HEK293 (cell line): ENCODE results near the gene RIMKLB.

ENCODE experiments used
- CTCF ChIA-PET: fragments of 350-600 bp; formaldehyde crosslinking; extraction: SDS; loops from one replicate; lab custom pipeline; 2021; ENCODE audit warnings: antibody characterized with exemption; lab: Yijun Ruan, JAX
- POLR2A ChIA-PET: fragments of 300-600 bp; formaldehyde crosslinking; extraction: SDS; loops from one replicate; lab custom pipeline; 2020; ENCODE audit warnings: antibody characterized with exemption, inconsistent platforms; lab: Yijun Ruan, JAX
- H3K27ac ChIP-seq: fragments of 200-500 bp; sonication (Bioruptor generic); 2 replicates; pipeline ENCODE4 v1.5.1; 2014; ENCODE audit warnings: low read depth, low read length, control low read depth, inconsistent platforms; ENCODE audit errors: extremely low read depth
- H3K36me3 ChIP-seq, 2 experiments: fragments of 200-500 bp in 1 of 2; sonication (Bioruptor generic) in 1 of 2; 1 replicate in 1 of 2; 2 replicates in 1 of 2; pipeline ENCODE4 v1.5.1; 2014 to 2017; ENCODE audit warnings: inconsistent platforms in 2 of 2, low read length in 2 of 2; ENCODE audit not compliant: control insufficient read depth in 2 of 2, insufficient read depth in 1 of 2
- H3K4me1 ChIP-seq: fragments of 200-500 bp; sonication (Bioruptor generic); 2 replicates; pipeline ENCODE4 v1.5.1; 2014; ENCODE audit warnings: mild to moderate bottlenecking, low read length, inconsistent platforms; ENCODE audit not compliant: control insufficient read depth, insufficient read depth
- H3K4me3 ChIP-seq: 2 replicates; pipeline ENCODE4 v1.5.1; 2011; ENCODE audit warnings: low read depth, mild to moderate bottlenecking, control low read depth, low read length, moderate library complexity
- H3K9me3 ChIP-seq: fragments of 200-500 bp; sonication (Bioruptor generic); 2 replicates; pipeline ENCODE4 v1.5.1; 2014; ENCODE audit warnings: low read depth, low read length, inconsistent platforms; ENCODE audit not compliant: control insufficient read depth, insufficient read depth
- GLIS1 ChIP-seq: fragments of 450-650 bp; formaldehyde crosslinking; IDR thresholded peaks from 2 replicates; pipeline ENCODE4 v1.5.1; 2016; ENCODE audit warnings: missing biosample characterization, missing genetic modification characterization
- ZBTB17 ChIP-seq: fragments of 450-650 bp; formaldehyde crosslinking; IDR thresholded peaks from 2 replicates; pipeline ENCODE4 v1.5.1; 2016; ENCODE audit warnings: missing biosample characterization, missing genetic modification characterization
- ZNF341 ChIP-seq: fragments of 450-650 bp; formaldehyde crosslinking; IDR thresholded peaks from 2 replicates; pipeline ENCODE4; 2016; ENCODE audit warnings: low read depth, missing biosample characterization, missing genetic modification characterization
- ZNF37A ChIP-seq: fragments of 450-650 bp; IDR thresholded peaks from 2 replicates; pipeline ENCODE4 v1.5.1; 2018; ENCODE audit warnings: missing biosample characterization, missing genetic modification characterization
- ZNF558 ChIP-seq: fragments of 450-650 bp; formaldehyde crosslinking; IDR thresholded peaks from 2 replicates; pipeline ENCODE4 v1.5.1; 2016; ENCODE audit warnings: missing biosample characterization, missing genetic modification characterization
- ZNF600 ChIP-seq: fragments of 450-650 bp; formaldehyde crosslinking; IDR thresholded peaks from 2 replicates; pipeline ENCODE4 v1.5.1; 2016; ENCODE audit warnings: missing biosample characterization, missing genetic modification characterization
- ZNF707 ChIP-seq: fragments of 450-650 bp; formaldehyde crosslinking; IDR thresholded peaks from 2 replicates; pipeline ENCODE4 v1.5.1; 2016; ENCODE audit warnings: missing biosample characterization, missing genetic modification characterization
- TF ChIP-seq, protein P1 (sequence below): fragments of 450-650 bp; formaldehyde crosslinking; IDR thresholded peaks from 2 replicates; pipeline ENCODE4 v1.5.1; 2016; ENCODE audit warnings: missing biosample characterization, missing genetic modification characterization
- TF ChIP-seq, protein P2 (sequence below): fragments of 450-650 bp; formaldehyde crosslinking; IDR thresholded peaks from 2 replicates; pipeline ENCODE4 v1.5.1; 2016; ENCODE audit warnings: missing biosample characterization, missing genetic modification characterization
- TF ChIP-seq, protein P3 (sequence below): fragments of 450-650 bp; formaldehyde crosslinking; conservative IDR thresholded peaks from 2 replicates; pipeline ENCODE4 v1.5.1; 2016; ENCODE audit warnings: low read depth, missing biosample characterization, missing genetic modification characterization
- TF ChIP-seq, protein P4 (sequence below): fragments of 450-650 bp; formaldehyde crosslinking; IDR thresholded peaks from 2 replicates; pipeline ENCODE4 v1.5.1; 2016; ENCODE audit warnings: missing biosample characterization, missing genetic modification characterization
- TF ChIP-seq, protein P5 (sequence below): fragments of 450-650 bp; formaldehyde crosslinking; IDR thresholded peaks from 2 replicates; pipeline ENCODE4 v1.5.1; 2017; ENCODE audit warnings: missing biosample characterization, missing genetic modification characterization

RIMKLB gene

DNA sequence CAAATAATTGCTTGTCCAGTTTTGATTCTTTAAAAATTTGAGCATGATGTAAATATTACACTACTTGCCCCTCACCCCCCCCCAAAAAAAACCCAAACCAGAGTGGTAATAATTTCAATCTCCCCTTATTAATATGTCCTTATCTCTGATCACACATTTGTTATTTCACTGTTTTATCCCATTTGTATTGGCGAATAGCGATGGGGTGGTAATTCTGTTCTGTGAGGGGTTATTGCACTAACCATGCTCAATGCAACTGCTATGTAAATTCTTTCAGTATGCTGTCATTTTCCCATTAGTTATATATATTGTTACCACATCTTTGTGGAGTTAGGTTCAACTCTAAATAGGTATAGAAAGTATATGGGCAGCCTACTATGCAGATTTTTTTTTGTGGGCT is 1.1 kb downstream of the RIMKLB start (continued):
- TF ChIP-seq, protein P1, sequence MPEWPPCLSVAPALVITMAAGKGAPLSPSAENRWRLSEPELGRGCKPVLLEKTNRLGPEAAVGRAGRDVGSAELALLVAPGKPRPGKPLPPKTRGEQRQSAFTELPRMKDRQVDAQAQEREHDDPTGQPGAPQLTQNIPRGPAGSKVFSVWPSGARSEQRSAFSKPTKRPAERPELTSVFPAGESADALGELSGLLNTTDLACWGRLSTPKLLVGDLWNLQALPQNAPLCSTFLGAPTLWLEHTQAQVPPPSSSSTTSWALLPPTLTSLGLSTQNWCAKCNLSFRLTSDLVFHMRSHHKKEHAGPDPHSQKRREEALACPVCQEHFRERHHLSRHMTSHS (tag by site-specific recombination): no peak

DNA sequence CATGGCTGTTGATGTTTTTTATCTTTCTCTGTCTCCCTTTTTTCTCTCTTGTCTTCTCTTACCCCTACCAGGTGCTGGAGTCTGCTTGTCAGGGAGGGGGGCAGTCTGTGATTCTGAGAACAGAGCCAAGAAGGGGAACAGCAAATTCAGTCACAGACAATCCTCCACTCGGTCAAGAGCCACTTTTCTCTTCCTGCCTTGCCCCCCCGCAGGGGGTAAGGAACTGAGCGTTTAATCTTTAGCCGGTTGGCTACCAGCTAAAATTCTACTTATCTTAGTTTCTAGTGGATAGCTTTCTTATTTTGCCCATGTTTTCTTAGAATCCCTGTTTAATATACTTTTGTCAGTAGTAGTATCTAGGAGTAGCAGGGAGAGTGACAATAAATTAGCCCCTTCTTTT is 1.9 kb downstream of the RIMKLB start:
- POLR2A ChIA-PET: interaction anchor here (0.5 kb wide), 1 partner anchor 72 kb away, joined by 3 read pairs; no protein-coding TSS in a partner anchor
- no peak overlapping the region for H3K27ac ChIP-seq
- TF ChIP-seq, protein P2, sequence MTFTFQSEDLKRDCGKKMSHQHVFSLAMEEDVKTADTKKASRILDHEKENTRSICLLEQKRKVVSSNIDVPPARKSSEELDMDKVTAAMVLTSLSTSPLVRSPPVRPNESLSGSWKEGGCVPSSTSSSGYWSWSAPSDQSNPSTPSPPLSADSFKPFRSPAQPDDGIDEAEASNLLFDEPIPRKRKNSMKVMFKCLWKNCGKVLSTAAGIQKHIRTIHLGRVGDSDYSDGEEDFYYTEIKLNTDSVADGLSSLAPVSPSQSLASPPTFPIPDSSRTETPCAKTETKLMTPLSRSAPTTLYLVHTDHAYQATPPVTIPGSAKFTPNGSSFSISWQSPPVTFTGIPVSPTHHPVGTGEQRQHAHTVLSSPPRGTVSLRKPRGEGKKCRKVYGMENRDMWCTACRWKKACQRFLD (tag by site-specific recombination): no peak
- TF ChIP-seq GLIS1 (tag by site-specific recombination) (peak; percentile 11; the same call in 1 of the 2 replicates), ZNF558 (tag by site-specific recombination) (no peak), ZNF341 (peak; percentile 53; the same call in 1 of the 2 replicates), ZBTB17 (tag by site-specific recombination) (0 out of 2 replicates have a peak, but pooled peaks have one; percentile 14), ZNF707 (tag by site-specific recombination) (no peak), ZNF600 (tag by site-specific recombination) (no peak), ZNF37A (tag by site-specific recombination) (no peak)
- TF ChIP-seq, protein P3, sequence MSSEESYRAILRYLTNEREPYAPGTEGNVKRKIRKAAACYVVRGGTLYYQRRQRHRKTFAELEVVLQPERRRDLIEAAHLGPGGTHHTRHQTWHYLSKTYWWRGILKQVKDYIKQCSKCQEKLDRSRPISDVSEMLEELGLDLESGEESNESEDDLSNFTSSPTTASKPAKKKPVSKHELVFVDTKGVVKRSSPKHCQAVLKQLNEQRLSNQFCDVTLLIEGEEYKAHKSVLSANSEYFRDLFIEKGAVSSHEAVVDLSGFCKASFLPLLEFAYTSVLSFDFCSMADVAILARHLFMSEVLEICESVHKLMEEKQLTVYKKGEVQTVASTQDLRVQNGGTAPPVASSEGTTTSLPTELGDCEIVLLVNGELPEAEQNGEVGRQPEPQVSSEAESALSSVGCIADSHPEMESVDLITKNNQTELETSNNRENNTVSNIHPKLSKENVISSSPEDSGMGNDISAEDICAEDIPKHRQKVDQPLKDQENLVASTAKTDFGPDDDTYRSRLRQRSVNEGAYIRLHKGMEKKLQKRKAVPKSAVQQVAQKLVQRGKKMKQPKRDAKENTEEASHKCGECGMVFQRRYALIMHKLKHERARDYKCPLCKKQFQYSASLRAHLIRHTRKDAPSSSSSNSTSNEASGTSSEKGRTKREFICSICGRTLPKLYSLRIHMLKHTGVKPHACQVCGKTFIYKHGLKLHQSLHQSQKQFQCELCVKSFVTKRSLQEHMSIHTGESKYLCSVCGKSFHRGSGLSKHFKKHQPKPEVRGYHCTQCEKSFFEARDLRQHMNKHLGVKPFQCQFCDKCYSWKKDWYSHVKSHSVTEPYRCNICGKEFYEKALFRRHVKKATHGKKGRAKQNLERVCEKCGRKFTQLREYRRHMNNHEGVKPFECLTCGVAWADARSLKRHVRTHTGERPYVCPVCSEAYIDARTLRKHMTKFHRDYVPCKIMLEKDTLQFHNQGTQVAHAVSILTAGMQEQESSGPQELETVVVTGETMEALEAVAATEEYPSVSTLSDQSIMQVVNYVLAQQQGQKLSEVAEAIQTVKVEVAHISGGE (tag by site-specific recombination): 0 out of 2 replicates have a peak, but pooled peaks have one; percentile 6
- TF ChIP-seq, protein P4, sequence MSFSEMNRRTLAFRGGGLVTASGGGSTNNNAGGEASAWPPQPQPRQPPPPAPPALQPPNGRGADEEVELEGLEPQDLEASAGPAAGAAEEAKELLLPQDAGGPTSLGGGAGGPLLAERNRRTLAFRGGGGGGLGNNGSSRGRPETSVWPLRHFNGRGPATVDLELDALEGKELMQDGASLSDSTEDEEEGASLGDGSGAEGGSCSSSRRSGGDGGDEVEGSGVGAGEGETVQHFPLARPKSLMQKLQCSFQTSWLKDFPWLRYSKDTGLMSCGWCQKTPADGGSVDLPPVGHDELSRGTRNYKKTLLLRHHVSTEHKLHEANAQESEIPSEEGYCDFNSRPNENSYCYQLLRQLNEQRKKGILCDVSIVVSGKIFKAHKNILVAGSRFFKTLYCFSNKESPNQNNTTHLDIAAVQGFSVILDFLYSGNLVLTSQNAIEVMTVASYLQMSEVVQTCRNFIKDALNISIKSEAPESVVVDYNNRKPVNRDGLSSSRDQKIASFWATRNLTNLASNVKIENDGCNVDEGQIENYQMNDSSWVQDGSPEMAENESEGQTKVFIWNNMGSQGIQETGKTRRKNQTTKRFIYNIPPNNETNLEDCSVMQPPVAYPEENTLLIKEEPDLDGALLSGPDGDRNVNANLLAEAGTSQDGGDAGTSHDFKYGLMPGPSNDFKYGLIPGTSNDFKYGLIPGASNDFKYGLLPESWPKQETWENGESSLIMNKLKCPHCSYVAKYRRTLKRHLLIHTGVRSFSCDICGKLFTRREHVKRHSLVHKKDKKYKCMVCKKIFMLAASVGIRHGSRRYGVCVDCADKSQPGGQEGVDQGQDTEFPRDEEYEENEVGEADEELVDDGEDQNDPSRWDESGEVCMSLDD (tag by site-specific recombination): no peak
- TF ChIP-seq, protein P5, sequence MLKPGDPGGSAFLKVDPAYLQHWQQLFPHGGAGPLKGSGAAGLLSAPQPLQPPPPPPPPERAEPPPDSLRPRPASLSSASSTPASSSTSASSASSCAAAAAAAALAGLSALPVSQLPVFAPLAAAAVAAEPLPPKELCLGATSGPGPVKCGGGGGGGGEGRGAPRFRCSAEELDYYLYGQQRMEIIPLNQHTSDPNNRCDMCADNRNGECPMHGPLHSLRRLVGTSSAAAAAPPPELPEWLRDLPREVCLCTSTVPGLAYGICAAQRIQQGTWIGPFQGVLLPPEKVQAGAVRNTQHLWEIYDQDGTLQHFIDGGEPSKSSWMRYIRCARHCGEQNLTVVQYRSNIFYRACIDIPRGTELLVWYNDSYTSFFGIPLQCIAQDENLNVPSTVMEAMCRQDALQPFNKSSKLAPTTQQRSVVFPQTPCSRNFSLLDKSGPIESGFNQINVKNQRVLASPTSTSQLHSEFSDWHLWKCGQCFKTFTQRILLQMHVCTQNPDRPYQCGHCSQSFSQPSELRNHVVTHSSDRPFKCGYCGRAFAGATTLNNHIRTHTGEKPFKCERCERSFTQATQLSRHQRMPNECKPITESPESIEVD (tag by site-specific recombination): peak; percentile 50
- no peak overlapping the region for H3K4me3 ChIP-seq
- H3K36me3 ChIP-seq: peaks cover 0 to 4% of the 10 kb centered on the region in 2 experiments; a peak in 1 of 3 replicates
- peaks cover 16% of the 10 kb centered on the region for H3K4me1 ChIP-seq
- H3K9me3 ChIP-seq: no peaks in the 10 kb centered on the region
- CTCF ChIA-PET: interaction anchor here (0.6 to 1.5 kb wide), 2 partner anchors 11 to 19 kb away, joined by 7 to 8 read pairs; no protein-coding TSS in a partner anchor
